ENCODE results near the gene TRAF3IP1. TPM values are rescaled to one million over a fixed set of nuclear protein-coding genes. Genes with fewer than 3 reads are reported as not detected.

TRAF3IP1 gene
- total RNA-seq, 1 experiment from 2014 or later: 16.0 TPM

DNA sequence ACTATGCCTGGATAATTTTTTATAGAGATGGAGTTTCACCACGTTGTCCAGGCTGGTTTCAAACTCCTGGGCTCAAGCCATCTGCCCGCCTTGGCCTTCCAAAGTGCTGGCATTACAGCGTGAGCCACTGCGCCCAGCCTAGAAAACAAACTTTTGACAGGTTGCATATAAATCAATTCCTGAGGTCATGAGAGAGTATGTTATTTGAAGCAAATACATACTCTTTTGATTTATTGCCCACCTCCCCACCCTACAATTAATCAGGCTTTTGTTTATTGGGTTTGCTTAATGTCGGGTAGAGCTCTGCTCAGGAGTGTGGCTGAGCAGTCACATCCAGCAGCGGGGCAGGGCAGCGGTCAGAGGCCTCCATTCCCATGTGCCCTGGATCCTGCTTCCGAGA lies 68.5 kb downstream of the TRAF3IP1 start:
- Histone ChIP-seq H3K79me2 (ENCODE audit: low read length) (no peaks in the 10 kb centered on the region), H3K4me2 (ENCODE audit: low read depth, low read length, poor library complexity, severe bottlenecking) (no peak overlapping the region), H3K27ac (ENCODE audit: low read length) (no peak overlapping the region), H3K9me2 (replicated peaks; ENCODE audit: insufficient read depth, low read length) (no peaks in the 10 kb centered on the region), H2AFZ (ENCODE audit: low read length) (no peak overlapping the region), H3K36me3 (ENCODE audit: insufficient read depth, low read length) (no peaks in the 10 kb centered on the region), H3K27me3 (ENCODE audit: low read length) (no peaks in the 10 kb centered on the region), H3K9me3 (ENCODE audit: low read length) (no peaks in the 10 kb centered on the region), H3K4me1 (ENCODE audit: low read length) (no peaks in the 10 kb centered on the region), H3K4me3 (ENCODE audit: low read length) (no peak overlapping the region), H3K9ac (ENCODE audit: low read length) (no peak overlapping the region), H4K20me1 (ENCODE audit: insufficient read depth, low read depth, low read length) (no peaks in the 10 kb centered on the region)
- DNase-seq: no peak

DNA sequence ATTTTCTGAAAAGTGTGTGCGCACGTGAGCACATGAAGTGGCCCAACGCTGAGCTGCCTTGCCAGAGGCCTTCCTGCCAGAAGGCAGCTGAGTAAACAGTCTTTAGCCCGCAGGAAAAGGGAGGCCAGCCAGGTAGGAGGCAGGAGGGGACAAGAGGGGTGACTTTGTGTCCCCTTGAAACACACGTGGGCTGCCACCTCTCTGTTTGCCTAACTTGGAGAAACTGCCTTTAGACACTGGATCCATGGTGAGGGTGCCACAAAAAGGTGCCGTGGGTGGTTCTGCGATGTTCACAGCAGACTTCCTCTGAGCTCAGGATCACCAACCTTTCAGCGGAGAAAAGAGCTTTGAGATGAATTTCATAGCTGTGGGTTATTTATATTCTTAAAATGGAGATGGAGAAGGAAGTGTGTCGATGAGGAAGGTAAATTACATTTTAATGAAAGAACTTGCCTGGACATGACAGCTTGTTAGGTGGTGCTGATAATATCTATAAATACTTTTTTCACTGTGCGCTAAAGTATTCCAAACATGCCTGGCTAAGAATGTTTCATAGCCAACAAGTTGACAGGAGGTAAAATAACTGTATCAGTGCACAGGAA lies 69.8 kb downstream of the TRAF3IP1 start:
- no peaks in the 10 kb centered on the region for H3K36me3 ChIP-seq (ENCODE audit: insufficient read depth, low read length)
- no peak overlapping the region for H3K4me3 ChIP-seq (ENCODE audit: low read length)
- no peak overlapping the region for H3K9ac ChIP-seq (ENCODE audit: low read length)
- H3K4me2 ChIP-seq (ENCODE audit: low read depth, low read length, poor library complexity, severe bottlenecking): no peak overlapping the region
- H3K4me1 ChIP-seq (ENCODE audit: low read length): no peaks in the 10 kb centered on the region
- no peak for DNase-seq
- H3K9me2 ChIP-seq (replicated peaks; ENCODE audit: insufficient read depth, low read length): no peaks in the 10 kb centered on the region
- no peak overlapping the region for H2AFZ ChIP-seq (ENCODE audit: low read length)
- no peaks in the 10 kb centered on the region for H3K79me2 ChIP-seq (ENCODE audit: low read length)
- H3K9me3 ChIP-seq (ENCODE audit: low read length): no peaks in the 10 kb centered on the region
- H3K27me3 ChIP-seq (ENCODE audit: low read length): no peaks in the 10 kb centered on the region
- H4K20me1 ChIP-seq (ENCODE audit: insufficient read depth, low read depth, low read length): no peaks in the 10 kb centered on the region
- no peak overlapping the region for H3K27ac ChIP-seq (ENCODE audit: low read length)

DNA sequence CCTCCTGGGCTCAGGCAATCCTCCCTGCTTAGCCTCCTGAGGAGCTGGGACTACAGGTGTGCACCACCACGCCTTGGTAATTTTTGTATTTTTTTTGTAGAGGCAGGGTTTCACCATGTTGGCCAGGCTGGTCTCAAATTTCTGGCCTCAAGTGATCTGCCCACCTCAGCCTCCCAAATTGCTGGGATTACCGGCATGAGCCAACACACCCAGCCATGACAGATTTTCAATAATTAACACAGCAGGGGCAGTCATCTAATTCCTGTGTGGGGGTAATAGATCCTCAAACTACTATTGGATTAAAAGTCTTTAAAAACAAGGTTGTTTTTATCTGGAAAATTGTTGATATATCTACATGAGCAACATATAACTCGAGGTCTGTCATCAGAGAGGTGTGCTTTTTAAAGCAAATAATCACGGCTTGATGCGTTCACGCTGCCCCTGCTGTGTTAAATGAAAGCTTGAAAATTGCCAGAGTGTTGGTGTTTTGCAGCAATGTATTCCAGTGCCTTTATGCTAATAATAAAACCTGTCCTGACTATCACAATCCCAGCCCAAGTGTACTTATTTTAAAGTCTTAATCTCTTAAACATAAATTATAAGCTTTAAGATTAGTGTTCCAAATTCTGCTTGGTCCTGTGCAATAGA lies 70.8 kb downstream of the TRAF3IP1 start:
- H3K36me3 ChIP-seq (ENCODE audit: insufficient read depth, low read length): no peaks in the 10 kb centered on the region

DNA sequence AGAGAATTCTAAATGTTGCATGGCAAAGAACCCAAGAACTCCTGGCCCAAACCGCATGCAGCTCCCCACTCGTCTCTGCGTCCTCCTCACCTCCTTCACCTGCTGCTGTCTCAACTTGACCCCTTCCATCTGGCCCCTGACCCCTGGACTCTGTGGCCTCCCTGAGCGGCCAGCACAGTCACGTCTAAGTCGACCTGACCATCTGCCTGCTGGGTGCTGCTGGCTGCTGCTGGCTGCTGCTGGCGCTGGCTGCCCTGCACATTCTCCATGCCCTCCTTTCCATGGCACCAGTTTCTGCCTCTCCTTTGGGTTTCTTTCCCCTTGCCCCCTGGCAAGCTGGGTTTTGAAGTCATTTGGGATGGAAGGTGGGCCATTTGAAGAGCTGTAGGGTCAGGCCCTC lies 76.3 kb downstream of the TRAF3IP1 start:
- Histone ChIP-seq H3K4me2 (ENCODE audit: low read depth, low read length, poor library complexity, severe bottlenecking) (no peak overlapping the region), H3K79me2 (ENCODE audit: low read length) (no peaks in the 10 kb centered on the region), H3K4me1 (ENCODE audit: low read length) (no peaks in the 10 kb centered on the region), H3K9me3 (ENCODE audit: low read length) (no peaks in the 10 kb centered on the region), H3K9me2 (replicated peaks; ENCODE audit: insufficient read depth, low read length) (no peaks in the 10 kb centered on the region), H3K27me3 (ENCODE audit: low read length) (no peaks in the 10 kb centered on the region), H3K9ac (ENCODE audit: low read length) (no peak overlapping the region), H3K4me3 (ENCODE audit: low read length) (no peak overlapping the region), H2AFZ (ENCODE audit: low read length) (no peak overlapping the region), H3K36me3 (ENCODE audit: insufficient read depth, low read length) (no peaks in the 10 kb centered on the region), H3K27ac (ENCODE audit: low read length) (no peak overlapping the region), H4K20me1 (ENCODE audit: insufficient read depth, low read depth, low read length) (no peaks in the 10 kb centered on the region)
- no peak for DNase-seq

More for the DNA sequence above, 70.8 kb downstream of the TRAF3IP1 start:
- H3K79me2 ChIP-seq (ENCODE audit: low read length): no peaks in the 10 kb centered on the region
- no peak overlapping the region for H3K4me2 ChIP-seq (ENCODE audit: low read depth, low read length, poor library complexity, severe bottlenecking)
- DNase-seq: no peak
- H2AFZ ChIP-seq (ENCODE audit: low read length): no peak overlapping the region
- H3K4me1 ChIP-seq (ENCODE audit: low read length): no peaks in the 10 kb centered on the region
- no peak overlapping the region for H3K4me3 ChIP-seq (ENCODE audit: low read length)
- no peaks in the 10 kb centered on the region for H3K9me2 ChIP-seq (replicated peaks; ENCODE audit: insufficient read depth, low read length)
- no peaks in the 10 kb centered on the region for H3K9me3 ChIP-seq (ENCODE audit: low read length)
- no peaks in the 10 kb centered on the region for H3K27me3 ChIP-seq (ENCODE audit: low read length)
- no peak overlapping the region for H3K9ac ChIP-seq (ENCODE audit: low read length)
- no peaks in the 10 kb centered on the region for H4K20me1 ChIP-seq (ENCODE audit: insufficient read depth, low read depth, low read length)
- H3K27ac ChIP-seq (ENCODE audit: low read length): no peak overlapping the region

DNA sequence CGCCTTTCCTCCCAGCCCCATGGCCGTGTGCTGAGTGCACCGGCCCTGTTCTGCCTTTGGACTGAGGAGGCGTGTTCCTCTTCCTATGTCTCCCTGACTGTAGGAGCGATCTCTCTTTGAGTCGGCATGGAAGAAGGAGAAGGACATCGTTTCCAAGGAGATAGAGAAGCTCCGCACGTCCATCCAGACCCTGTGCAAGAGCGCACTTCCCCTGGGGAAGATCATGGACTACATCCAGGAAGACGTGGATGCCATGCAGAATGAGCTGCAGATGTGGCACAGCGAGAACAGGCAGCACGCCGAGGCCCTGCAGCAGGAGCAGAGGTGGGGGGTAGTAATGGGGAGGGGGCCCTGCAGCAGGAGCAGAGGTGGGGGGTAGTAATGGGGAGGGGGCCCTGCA lies 77.0 kb downstream of the TRAF3IP1 start:
- H4K20me1 ChIP-seq (ENCODE audit: insufficient read depth, low read depth, low read length): no peaks in the 10 kb centered on the region
- no peaks in the 10 kb centered on the region for H3K9me3 ChIP-seq (ENCODE audit: low read length)
- H3K4me3 ChIP-seq (ENCODE audit: low read length): no peak overlapping the region
- H3K4me1 ChIP-seq (ENCODE audit: low read length): no peaks in the 10 kb centered on the region
- no peaks in the 10 kb centered on the region for H3K27me3 ChIP-seq (ENCODE audit: low read length)
- H3K9ac ChIP-seq (ENCODE audit: low read length): no peak overlapping the region
- H3K79me2 ChIP-seq (ENCODE audit: low read length): no peaks in the 10 kb centered on the region
- no peak overlapping the region for H2AFZ ChIP-seq (ENCODE audit: low read length)
- no peaks in the 10 kb centered on the region for H3K36me3 ChIP-seq (ENCODE audit: insufficient read depth, low read length)
- no peak for DNase-seq
- H3K9me2 ChIP-seq (replicated peaks; ENCODE audit: insufficient read depth, low read length): no peaks in the 10 kb centered on the region
- no peak overlapping the region for H3K27ac ChIP-seq (ENCODE audit: low read length)
- no peak overlapping the region for H3K4me2 ChIP-seq (ENCODE audit: low read depth, low read length, poor library complexity, severe bottlenecking)

DNA sequence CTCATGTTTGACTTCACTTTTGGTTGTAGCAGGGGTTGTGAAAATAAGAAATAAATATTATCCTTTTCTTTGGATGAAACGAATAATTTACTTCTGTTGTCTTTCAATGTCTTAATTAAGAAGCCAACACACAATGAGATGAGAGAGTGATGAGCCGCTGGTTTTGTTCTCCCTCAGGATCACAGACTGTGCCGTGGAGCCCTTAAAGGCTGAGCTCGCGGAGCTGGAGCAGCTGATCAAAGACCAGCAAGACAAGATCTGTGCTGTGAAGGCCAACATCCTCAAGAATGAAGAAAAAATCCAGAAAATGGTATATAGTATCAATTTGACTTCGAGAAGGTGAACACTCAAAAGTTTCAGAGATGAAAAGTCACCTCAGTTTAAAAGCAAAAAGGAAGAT lies 78.3 kb downstream of the TRAF3IP1 start:
- Histone ChIP-seq H3K27ac (ENCODE audit: low read length) (no peak overlapping the region), H3K4me3 (ENCODE audit: low read length) (no peak overlapping the region), H3K36me3 (ENCODE audit: insufficient read depth, low read length) (no peaks in the 10 kb centered on the region), H3K9me3 (ENCODE audit: low read length) (no peaks in the 10 kb centered on the region), H3K4me1 (ENCODE audit: low read length) (no peaks in the 10 kb centered on the region), H3K4me2 (ENCODE audit: low read depth, low read length, poor library complexity, severe bottlenecking) (no peak overlapping the region), H3K9ac (ENCODE audit: low read length) (no peak overlapping the region), H3K27me3 (ENCODE audit: low read length) (no peaks in the 10 kb centered on the region), H3K79me2 (ENCODE audit: low read length) (no peaks in the 10 kb centered on the region), H4K20me1 (ENCODE audit: insufficient read depth, low read depth, low read length) (no peaks in the 10 kb centered on the region), H2AFZ (ENCODE audit: low read length) (no peak overlapping the region), H3K9me2 (replicated peaks; ENCODE audit: insufficient read depth, low read length) (no peaks in the 10 kb centered on the region)
- no peak for DNase-seq

DNA sequence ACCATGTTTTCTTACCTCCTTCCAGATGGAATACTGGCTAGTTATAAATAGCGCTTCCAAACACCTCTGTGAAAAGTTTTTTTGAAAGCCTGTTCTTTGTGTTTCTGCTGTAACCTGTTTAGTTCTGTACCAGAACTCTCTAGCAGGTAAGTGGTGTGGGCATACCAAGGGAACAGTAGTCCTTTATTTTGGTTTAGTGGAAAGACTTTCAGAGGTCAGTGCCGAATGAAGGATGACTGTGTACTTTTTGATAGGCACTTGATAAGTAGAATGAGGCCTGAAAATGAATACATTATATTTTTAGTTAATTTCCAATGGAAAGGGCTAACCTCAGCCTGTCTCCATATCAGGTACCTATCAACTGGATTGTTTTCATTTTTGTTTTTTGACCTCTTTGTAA lies 78.8 kb downstream of the TRAF3IP1 start:
- no peaks in the 10 kb centered on the region for H4K20me1 ChIP-seq (ENCODE audit: insufficient read depth, low read depth, low read length)
- no peak overlapping the region for H3K9ac ChIP-seq (ENCODE audit: low read length)
- H3K4me1 ChIP-seq (ENCODE audit: low read length): no peaks in the 10 kb centered on the region
- H3K9me3 ChIP-seq (ENCODE audit: low read length): no peaks in the 10 kb centered on the region
- no peak overlapping the region for H2AFZ ChIP-seq (ENCODE audit: low read length)
- H3K36me3 ChIP-seq (ENCODE audit: insufficient read depth, low read length): no peaks in the 10 kb centered on the region
- H3K4me3 ChIP-seq (ENCODE audit: low read length): no peak overlapping the region
- H3K4me2 ChIP-seq (ENCODE audit: low read depth, low read length, poor library complexity, severe bottlenecking): no peak overlapping the region
- H3K27ac ChIP-seq (ENCODE audit: low read length): no peak overlapping the region
- no peak for DNase-seq
- no peaks in the 10 kb centered on the region for H3K9me2 ChIP-seq (replicated peaks; ENCODE audit: insufficient read depth, low read length)
- H3K27me3 ChIP-seq (ENCODE audit: low read length): no peaks in the 10 kb centered on the region
- H3K79me2 ChIP-seq (ENCODE audit: low read length): no peaks in the 10 kb centered on the region

DNA sequence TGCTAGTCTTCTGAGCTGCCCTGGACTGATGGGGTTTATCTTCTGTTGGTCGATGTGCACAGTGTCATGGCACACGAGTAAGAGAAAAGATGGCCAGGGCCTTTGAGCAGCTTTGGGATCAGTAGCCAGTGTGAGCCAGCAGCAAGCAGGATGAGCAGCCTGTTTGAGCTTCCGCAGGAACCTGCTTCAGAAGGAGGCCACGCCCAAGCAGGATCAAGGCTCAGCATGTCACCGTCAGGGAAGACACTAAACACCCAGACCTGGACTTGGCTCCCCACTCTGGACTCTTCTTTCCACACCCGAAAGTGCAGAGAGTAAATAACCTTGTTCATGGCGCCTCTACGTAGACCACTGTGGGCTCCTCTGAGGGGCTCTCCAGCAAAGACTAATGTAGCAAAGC lies 81.2 kb downstream of the TRAF3IP1 start:
- Histone ChIP-seq H3K9me2 (replicated peaks; ENCODE audit: insufficient read depth, low read length) (no peaks in the 10 kb centered on the region), H3K36me3 (ENCODE audit: insufficient read depth, low read length) (no peaks in the 10 kb centered on the region), H3K4me3 (ENCODE audit: low read length) (no peak overlapping the region), H3K4me1 (ENCODE audit: low read length) (no peaks in the 10 kb centered on the region), H3K4me2 (ENCODE audit: low read depth, low read length, poor library complexity, severe bottlenecking) (no peak overlapping the region), H3K27ac (ENCODE audit: low read length) (no peak overlapping the region), H4K20me1 (ENCODE audit: insufficient read depth, low read depth, low read length) (no peaks in the 10 kb centered on the region), H3K9me3 (ENCODE audit: low read length) (no peaks in the 10 kb centered on the region), H3K9ac (ENCODE audit: low read length) (no peak overlapping the region), H2AFZ (ENCODE audit: low read length) (no peak overlapping the region), H3K79me2 (ENCODE audit: low read length) (no peaks in the 10 kb centered on the region), H3K27me3 (ENCODE audit: low read length) (no peaks in the 10 kb centered on the region)
- DNase-seq: no peak

Measured in Karpas-422 (cell line).